Inflammatory macrophage (primary cell): ENCODE measurements around the gene ITGA4.
A peak's percentile ranks its signal among the peaks of the same experiment; 100 is the strongest.

Experiments used
- DNase-seq, 2 donors: peaks; one replicate each; pipeline ENCODE4 v3.0.0-alpha.2; 2020 to 2022

ITGA4 gene

GRCh38 chr2:181516992-181517391, 59.8 kb downstream of the ITGA4 start:
- DNase-seq = no peak

DNA sequence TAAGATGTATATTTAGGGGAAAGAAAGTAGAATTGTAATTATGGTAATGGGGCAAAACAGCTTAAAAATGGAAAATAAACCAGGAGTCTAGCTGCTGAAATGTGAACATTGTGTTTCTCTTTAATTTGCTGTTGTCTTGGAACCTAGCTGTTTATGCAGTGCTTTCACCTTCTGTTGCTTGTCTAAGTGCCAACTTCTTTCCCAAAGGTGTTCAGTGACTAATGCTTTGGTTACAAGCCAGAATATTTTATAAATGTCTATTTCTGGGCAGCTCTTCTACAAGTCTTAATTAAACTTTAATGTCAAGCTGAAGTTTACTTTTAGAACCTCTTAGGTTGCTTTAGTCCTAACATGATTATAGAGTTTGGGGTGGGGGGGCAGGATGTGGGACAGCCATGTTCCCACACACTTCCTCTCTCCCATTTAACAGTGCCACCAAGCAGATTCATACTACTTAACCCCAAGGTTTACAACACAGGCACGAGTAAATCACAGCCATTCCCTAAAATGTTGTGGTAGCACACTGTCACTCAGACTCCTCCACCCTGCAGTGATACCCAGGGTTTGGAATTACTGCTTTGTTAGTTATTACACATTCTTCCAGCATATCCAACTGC, 60.6 kb downstream of the ITGA4 start:
- DNase-seq = no peak

- no peak for DNase-seq
Measured at GRCh38 chr2:181520253-181520652, 63.1 kb downstream of the ITGA4 start.

- DNase-seq = no peak
Measured at GRCh38 chr2:181523756-181524155, 66.6 kb downstream of the ITGA4 start.

DNA sequence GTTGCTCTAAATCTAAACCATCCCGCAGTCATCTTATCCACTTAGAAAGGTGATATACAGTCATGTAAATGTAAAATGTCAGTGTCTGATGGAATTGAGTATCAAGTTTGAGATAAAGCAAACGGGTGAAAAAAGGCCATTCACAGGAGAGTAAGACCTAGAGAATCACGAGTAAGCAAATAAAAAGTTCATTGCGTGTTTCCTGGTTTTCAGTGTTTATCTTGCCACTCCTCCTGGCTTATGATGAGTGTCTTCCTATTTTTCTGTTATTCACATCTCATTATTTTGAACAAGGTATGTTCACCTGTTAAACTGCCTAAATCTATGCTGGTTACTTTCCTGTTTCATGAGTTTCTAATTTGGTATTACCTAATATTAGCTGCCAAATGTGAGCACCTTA, 68.8 kb downstream of the ITGA4 start:
- no peak for DNase-seq

DNA sequence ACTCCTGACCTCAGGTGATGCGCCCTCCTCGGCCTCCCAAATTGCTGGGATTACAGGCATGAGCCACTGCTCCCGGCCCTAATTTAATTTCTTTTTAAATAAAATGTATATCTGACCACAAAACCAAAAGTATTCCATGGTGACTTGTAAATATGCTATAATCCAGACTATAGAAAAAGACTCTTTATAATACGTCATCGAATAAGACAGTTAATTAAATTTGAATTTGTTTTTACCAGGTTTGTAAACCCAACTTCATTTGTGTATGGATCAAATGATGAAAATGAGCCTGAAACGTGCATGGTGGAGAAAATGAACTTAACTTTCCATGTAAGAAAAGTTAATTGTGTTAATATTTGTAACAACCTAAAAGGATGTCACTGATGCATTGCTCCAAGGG, 69.9 kb downstream of the ITGA4 start:
- DNase-seq = no peak

GRCh38 chr2:181528441-181528840, 71.3 kb downstream of the ITGA4 start:
- DNase-seq = no peak

DNA sequence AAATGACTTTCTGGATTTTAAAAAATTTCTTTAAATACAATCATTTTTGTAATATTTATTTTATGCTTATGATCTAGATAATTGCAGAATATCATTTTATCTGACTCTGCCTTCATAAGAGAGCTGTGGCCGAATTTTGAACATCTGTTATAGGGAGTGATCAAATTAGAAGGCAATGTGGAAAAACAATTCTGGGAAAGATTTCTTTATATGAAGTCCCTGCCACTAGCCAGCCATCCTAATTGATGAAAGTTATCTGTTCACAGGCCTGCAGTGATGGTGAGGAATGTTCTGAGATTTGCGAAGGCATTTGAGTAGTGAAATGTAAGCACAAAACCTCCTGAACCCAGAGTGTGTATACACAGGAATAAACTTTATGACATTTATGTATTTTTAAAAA, 79.5 kb downstream of the ITGA4 start:
- no peak for DNase-seq

GRCh38 chr2:181540421-181540820, 83.2 kb downstream of the ITGA4 start:
- DNase-seq = no peak

GRCh38 chr2:181542170-181542569, 85.0 kb downstream of the ITGA4 start:
- no peak for DNase-seq

GRCh38 chr2:181546086-181546485, 88.9 kb downstream of the ITGA4 start:
- no peak for DNase-seq

- DNase-seq = no peak
Measured at GRCh38 chr2:181552808-181553207, 95.6 kb downstream of the ITGA4 start.

GRCh38 chr2:181553244-181553643, 96.1 kb downstream of the ITGA4 start:
- DNase-seq = no peak

DNA sequence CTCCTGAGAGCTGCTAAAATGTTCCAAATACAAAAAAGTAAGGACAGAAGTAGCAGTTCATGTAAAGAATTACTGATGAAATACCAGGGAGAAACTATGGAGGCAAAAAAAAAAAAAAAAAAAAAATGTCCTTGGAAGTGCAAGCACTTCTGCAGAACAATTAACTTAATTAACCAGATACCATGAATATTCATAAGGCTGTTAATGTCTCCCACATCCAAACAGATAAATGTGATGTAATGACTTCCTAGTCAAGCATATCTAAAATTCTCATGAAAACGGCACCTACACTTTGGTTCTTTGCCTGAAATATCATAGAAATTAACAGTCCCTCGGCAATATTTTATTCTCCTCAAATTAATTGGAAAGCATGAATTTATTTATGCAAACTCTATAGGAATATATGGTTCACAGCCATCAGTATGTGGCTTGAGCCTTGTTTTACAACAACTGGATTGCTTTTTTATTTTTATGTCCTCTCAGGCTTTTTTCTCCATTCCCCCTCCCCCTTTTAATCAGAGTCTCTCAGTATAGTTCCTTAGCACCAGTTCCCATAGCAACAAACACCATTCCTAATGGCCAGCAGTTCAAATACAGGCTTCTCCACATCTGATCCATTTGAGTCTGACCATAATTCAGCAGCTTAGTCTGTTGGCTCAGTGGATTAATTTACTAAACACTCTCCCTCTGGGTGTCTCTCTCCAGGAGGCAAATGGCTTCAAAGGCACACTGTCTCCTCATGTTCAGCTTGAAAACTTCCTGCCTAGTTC, 97.1 kb downstream of the ITGA4 start:
- DNase-seq = no peak

DNA sequence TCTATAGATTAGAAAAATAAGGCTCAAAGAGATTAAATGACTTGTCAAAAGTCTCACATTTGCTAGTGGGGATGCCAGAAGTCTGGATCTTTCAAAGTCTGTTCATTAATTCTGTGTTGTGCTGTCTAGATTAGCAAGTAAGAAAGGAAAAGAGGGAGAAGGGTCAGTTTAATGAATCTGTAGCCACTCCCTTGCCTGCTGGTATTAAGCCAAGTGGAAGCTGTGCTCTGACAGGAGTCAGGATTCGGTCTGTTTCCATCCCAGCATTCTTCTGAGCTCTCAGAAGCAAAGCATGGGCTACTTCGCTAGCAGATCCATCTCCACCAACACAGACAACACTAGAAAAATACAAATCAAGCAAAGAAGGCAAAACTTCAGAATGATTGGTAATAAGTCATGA, 101.2 kb downstream of the ITGA4 start:
- DNase-seq = no peak

GRCh38 chr2:181563101-181563692, 106.0 kb downstream of the ITGA4 start:
- no peak for DNase-seq

- no peak for DNase-seq
Measured at GRCh38 chr2:181566334-181567032, 109.3 kb downstream of the ITGA4 start.

GRCh38 chr2:181570059-181570458, 112.9 kb downstream of the ITGA4 start:
- no peak for DNase-seq

DNA sequence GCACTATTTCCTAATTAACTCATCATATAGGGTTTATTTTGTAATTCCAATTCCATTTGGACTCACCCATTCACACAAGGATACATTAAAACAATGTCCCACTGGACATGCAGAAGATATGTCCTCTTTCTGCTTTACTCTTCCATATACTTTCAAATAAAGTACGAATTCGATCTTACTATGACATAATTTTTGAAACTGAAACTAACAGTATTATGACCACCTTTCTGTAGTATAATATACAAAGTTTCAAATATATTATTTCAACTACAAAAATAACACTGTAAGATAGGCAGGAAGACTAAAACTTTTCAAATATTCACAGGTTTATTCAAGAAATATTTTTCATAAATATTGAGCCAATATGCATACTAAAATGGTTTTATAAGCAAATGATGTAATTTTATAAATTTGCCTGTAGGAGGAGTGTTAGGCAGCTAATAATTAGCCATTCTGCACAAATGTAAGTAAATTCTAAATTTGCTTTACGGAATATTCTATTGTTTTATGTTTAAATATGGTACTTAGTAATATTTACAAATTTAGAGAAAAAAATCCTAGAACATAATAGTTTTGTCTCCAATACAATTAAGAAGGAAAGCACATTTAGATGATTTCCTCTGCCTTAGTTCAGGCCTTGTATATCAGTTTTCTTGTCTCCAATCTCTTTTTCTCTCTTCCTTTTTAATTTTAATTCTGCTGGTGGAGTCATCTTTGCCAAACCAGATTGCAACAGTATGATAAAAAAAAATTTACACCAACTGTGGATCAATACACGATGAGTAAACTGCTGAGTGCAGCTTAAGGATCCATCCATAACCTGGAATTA, 113.9 kb downstream of the ITGA4 start:
- no peak for DNase-seq

DNA sequence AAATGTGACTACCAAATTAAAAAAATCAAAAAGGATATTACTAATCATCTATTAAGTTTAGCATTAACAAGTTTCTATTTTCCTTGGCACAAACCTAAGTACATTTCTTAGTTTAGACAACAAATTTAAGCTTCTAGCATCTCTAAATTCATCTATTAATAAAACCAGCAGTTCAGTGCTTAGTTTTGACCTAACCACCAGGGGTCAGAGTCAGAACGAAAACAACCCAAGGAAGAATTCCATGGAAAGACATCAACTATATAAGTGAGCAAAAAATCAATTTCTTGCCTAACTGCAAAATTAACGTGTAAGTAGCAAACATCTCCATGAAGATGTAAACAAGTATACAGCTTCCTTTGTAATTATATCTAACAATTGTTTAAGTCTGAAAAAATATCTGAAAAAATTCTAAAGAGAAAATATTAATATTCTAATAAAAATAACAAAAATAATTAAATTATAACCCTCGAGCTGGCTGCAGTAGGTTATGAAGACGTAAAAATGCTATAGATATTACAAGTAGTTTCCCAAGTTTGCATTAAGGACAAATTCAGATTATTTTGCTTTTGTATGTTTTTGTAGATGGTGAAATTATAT, 116.1 kb downstream of the ITGA4 start:
- DNase-seq = peak; percentile 31 to 39

DNA sequence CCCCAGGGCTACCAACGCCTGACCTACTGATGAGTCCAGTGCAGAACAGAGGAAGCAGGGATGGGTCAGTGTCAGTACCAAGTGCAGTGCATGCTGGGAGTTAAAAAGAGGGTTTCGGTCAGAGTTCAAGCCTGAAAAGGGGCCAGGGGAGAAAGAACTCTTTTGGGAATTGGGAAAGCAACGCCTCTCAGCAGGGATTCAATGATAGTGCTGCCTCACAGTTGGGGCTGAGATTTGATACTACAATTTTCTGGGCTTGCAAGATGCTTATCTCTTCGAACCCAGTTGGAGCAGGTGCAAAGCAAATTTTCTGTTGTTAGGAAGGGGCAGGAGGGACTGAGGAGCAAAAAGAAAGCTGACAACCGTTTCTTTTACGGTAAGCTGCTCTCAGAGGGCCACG, 117.1 kb downstream of the ITGA4 start:
- DNase-seq = no peak

GRCh38 chr2:181575024-181575649, 118.0 kb downstream of the ITGA4 start:
- no peak for DNase-seq
